OCI-LY1 (cell line): ENCODE measurements around the gene PTMS.

Source experiments
- EZH2 ChIP-seq: fragments of 200-600 bp; sonication (generic), shearing (Covaris generic); IDR thresholded peaks from 2 replicates; pipeline ENCODE4 v1.8.0; 2017; ENCODE audit warnings: borderline replicate concordance, mixed run types, mild to moderate bottlenecking, antibody characterized with exemption, low read length, moderate library complexity, mixed read lengths
- TF ChIP-seq, protein P1 (sequence below): fragments of 200-600 bp; sonication (generic), shearing (Covaris generic); IDR thresholded peaks from 2 replicates; pipeline ENCODE4 v1.5.1; 2017; ENCODE audit warnings: mild to moderate bottlenecking, antibody characterized with exemption, low read length, moderate library complexity, mixed read lengths

- TF ChIP-seq, protein P1, sequence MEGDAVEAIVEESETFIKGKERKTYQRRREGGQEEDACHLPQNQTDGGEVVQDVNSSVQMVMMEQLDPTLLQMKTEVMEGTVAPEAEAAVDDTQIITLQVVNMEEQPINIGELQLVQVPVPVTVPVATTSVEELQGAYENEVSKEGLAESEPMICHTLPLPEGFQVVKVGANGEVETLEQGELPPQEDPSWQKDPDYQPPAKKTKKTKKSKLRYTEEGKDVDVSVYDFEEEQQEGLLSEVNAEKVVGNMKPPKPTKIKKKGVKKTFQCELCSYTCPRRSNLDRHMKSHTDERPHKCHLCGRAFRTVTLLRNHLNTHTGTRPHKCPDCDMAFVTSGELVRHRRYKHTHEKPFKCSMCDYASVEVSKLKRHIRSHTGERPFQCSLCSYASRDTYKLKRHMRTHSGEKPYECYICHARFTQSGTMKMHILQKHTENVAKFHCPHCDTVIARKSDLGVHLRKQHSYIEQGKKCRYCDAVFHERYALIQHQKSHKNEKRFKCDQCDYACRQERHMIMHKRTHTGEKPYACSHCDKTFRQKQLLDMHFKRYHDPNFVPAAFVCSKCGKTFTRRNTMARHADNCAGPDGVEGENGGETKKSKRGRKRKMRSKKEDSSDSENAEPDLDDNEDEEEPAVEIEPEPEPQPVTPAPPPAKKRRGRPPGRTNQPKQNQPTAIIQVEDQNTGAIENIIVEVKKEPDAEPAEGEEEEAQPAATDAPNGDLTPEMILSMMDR, result no peak
- no peak for TF ChIP-seq EZH2
Observed at GRCh38 chr12:6784296-6784695, 18.1 kb downstream of the PTMS start.
